ENCODE measurements around the gene PFKFB4. TPM values are rescaled to one million over a fixed set of nuclear protein-coding genes. Genes with fewer than 3 reads are reported as not detected.

Gene PFKFB4
- total RNA-seq, 1 donor from 2014 or later, result 7.1 TPM

DNA sequence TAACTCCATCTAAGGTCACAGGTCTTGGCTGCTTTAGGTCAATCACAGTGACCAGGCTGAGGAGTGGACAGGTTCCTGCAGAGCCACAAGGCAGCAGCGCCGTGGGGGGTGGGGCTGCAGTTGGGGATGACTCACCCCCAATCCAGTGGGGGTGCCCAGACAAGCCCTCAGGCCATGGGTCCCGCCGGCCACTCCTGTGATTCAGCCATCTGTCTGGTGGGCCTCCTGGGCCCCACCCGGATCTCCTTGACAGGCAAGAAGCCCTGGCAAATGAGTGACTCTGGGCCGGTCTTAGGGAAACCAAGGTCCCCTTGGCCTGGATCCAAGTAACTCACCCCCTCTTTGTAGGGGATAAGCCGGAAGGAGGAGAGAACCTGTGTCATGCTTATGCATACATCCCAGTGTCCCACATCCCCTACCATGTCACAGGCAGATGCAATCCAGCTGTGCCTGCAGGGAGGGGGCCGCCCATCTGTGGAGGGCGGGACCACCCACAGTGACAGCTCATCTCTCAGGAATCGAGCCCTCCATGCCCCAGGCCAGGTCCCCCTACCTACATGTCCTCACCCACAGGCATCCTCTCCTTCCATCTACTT lies 39.0 kb upstream of the PFKFB4 start:
- Mint-ChIP-seq H3K9me3 (ENCODE audit: unreplicated experiment) (no peaks in the 10 kb centered on the region), H3K27ac (ENCODE audit: unreplicated experiment) (peak overlapping the region; percentile 80), H3K4me1 (ENCODE audit: unreplicated experiment) (peaks cover 56% of the 10 kb centered on the region), H3K4me3 (ENCODE audit: unreplicated experiment) (no peak overlapping the region), H3K36me3 (ENCODE audit: unreplicated experiment) (peaks cover 20% of the 10 kb centered on the region), H3K27me3 (ENCODE audit: unreplicated experiment) (no peaks in the 10 kb centered on the region)
- peak; percentile 93 for DNase-seq (ENCODE audit: extremely low spot score, unreplicated experiment)
- TF ChIP-seq, protein P1, sequence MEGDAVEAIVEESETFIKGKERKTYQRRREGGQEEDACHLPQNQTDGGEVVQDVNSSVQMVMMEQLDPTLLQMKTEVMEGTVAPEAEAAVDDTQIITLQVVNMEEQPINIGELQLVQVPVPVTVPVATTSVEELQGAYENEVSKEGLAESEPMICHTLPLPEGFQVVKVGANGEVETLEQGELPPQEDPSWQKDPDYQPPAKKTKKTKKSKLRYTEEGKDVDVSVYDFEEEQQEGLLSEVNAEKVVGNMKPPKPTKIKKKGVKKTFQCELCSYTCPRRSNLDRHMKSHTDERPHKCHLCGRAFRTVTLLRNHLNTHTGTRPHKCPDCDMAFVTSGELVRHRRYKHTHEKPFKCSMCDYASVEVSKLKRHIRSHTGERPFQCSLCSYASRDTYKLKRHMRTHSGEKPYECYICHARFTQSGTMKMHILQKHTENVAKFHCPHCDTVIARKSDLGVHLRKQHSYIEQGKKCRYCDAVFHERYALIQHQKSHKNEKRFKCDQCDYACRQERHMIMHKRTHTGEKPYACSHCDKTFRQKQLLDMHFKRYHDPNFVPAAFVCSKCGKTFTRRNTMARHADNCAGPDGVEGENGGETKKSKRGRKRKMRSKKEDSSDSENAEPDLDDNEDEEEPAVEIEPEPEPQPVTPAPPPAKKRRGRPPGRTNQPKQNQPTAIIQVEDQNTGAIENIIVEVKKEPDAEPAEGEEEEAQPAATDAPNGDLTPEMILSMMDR (IDR thresholded peaks at IDR 0.05), result no peak

- peak within 1 kb of the TSS; percentile 80 for H3K27ac Mint-ChIP-seq (ENCODE audit: unreplicated experiment)
- no peaks in the 10 kb centered on the region for H3K27me3 Mint-ChIP-seq (ENCODE audit: unreplicated experiment)
- no peak for DNase-seq (ENCODE audit: extremely low spot score, unreplicated experiment)
- H3K9me3 Mint-ChIP-seq (ENCODE audit: unreplicated experiment), result no peaks in the 10 kb centered on the region
- peaks cover 15% of the 10 kb centered on the region for H3K36me3 Mint-ChIP-seq (ENCODE audit: unreplicated experiment)
- no peak within 1 kb of the TSS for H3K4me3 Mint-ChIP-seq (ENCODE audit: unreplicated experiment)
- TF ChIP-seq, protein P1 (IDR thresholded peaks at IDR 0.05), result no peak
- H3K4me1 Mint-ChIP-seq (ENCODE audit: unreplicated experiment), result peaks cover 54% of the 10 kb centered on the region
These were observed 38.5 kb upstream of the PFKFB4 start, which contains the start of gene COL7A1 for GRCh38 chr3:48595075-48595525. TSS of gene COL7A1 (minus strand) at chr3:48595329. CDS start at chr3:48595159, 170 bp downstream.

- Mint-ChIP-seq H3K27me3 (ENCODE audit: unreplicated experiment) (no peaks in the 10 kb centered on the region), H3K36me3 (ENCODE audit: unreplicated experiment) (peaks cover 14% of the 10 kb centered on the region), H3K4me1 (ENCODE audit: unreplicated experiment) (peaks cover 48% of the 10 kb centered on the region), H3K9me3 (ENCODE audit: unreplicated experiment) (no peaks in the 10 kb centered on the region), H3K27ac (ENCODE audit: unreplicated experiment) (no peak overlapping the region), H3K4me3 (ENCODE audit: unreplicated experiment) (no peak overlapping the region)
- TF ChIP-seq, protein P1 (IDR thresholded peaks at IDR 0.05), result no peak
- DNase-seq (ENCODE audit: extremely low spot score, unreplicated experiment), result no peak
These were observed 37.9 kb upstream of the PFKFB4 start for GRCh38 chr3:48594417-48595049.

DNA sequence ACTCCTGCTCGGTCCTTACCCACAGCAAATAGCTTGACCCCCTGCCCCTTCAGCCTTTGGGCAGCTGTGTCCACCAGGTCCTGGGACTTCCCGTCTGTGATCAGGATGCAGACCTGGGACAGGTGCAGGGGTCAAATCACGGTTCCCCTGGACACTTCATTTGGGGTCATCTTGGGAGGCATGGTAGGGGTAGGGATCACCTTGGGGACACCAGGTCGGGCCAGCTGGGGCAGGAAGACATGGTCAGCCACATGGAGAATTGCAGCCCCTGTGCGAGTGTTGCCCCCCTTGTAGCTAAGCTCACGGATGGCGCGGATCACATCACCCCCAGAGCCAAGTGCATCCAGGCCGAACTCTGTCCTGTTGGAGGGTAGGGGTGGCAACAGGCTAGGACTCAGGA lies 36.7 kb upstream of the PFKFB4 start:
- peaks cover 37% of the 10 kb centered on the region for H3K4me1 Mint-ChIP-seq (ENCODE audit: unreplicated experiment)
- DNase-seq (ENCODE audit: extremely low spot score, unreplicated experiment), result no peak

More for the DNA sequence above, 36.7 kb upstream of the PFKFB4 start:
- TF ChIP-seq, protein P1 (IDR thresholded peaks at IDR 0.05), result no peak
- Mint-ChIP-seq H3K27ac (ENCODE audit: unreplicated experiment) (no peak overlapping the region), H3K9me3 (ENCODE audit: unreplicated experiment) (no peaks in the 10 kb centered on the region), H3K36me3 (ENCODE audit: unreplicated experiment) (peaks cover 6% of the 10 kb centered on the region), H3K4me3 (ENCODE audit: unreplicated experiment) (no peak overlapping the region), H3K27me3 (ENCODE audit: unreplicated experiment) (no peaks in the 10 kb centered on the region)
